ENCODE data around the gene TULP3.

Gene TULP3

GRCh38 chr12:2933586-2933985 is 42.9 kb downstream of the TULP3 start:
- DNase-seq = no peak

- no peak for DNase-seq
Observed at GRCh38 chr12:2934371-2934770, 43.7 kb downstream of the TULP3 start.

GRCh38 chr12:2936301-2936700 is 45.6 kb downstream of the TULP3 start:
- DNase-seq = no peak

- no peak for DNase-seq
Observed at GRCh38 chr12:2937500-2937899, 46.8 kb downstream of the TULP3 start.

GRCh38 chr12:2939191-2939590 is 48.5 kb downstream of the TULP3 start:
- no peak for DNase-seq

- DNase-seq = no peak
Observed at GRCh38 chr12:2940564-2940963, 49.9 kb downstream of the TULP3 start.

- DNase-seq = no peak
Observed at GRCh38 chr12:2941524-2941923, 50.8 kb downstream of the TULP3 start.

GRCh38 chr12:2944401-2945047 is 53.8 kb downstream of the TULP3 start:
- peak; percentile 62 for DNase-seq

GRCh38 chr12:2949411-2949810 is 58.7 kb downstream of the TULP3 start:
- no peak for DNase-seq

- no peak for DNase-seq
Observed at GRCh38 chr12:2955888-2956287, 65.2 kb downstream of the TULP3 start.

GRCh38 chr12:2957816-2958431 is 67.2 kb downstream of the TULP3 start:
- DNase-seq = no peak

- DNase-seq = peak; percentile 83
Observed at GRCh38 chr12:2958432-2959191, 67.9 kb downstream of the TULP3 start.

GRCh38 chr12:2959192-2959504 is 68.5 kb downstream of the TULP3 start, which contains the start of gene TEAD4:
TEAD4 (plus strand) TSS chr12:2959397.
- DNase-seq = peak; percentile 71

- peak; percentile 62 for DNase-seq
Observed at GRCh38 chr12:2959505-2960389, 69.1 kb downstream of the TULP3 start.

- DNase-seq = no peak
Observed at GRCh38 chr12:2960390-2960956, 69.8 kb downstream of the TULP3 start.

- DNase-seq = no peak
Observed at GRCh38 chr12:2960996-2961616, 70.4 kb downstream of the TULP3 start.

GRCh38 chr12:2961705-2962104 is 71.0 kb downstream of the TULP3 start:
- DNase-seq = no peak

- DNase-seq = peak; percentile 34
Observed at GRCh38 chr12:2963154-2963759, 72.6 kb downstream of the TULP3 start.

GRCh38 chr12:2963760-2964292 is 73.1 kb downstream of the TULP3 start:
- DNase-seq = no peak

GRCh38 chr12:2967651-2968050 is 77.0 kb downstream of the TULP3 start:
- DNase-seq = no peak

GRCh38 chr12:2970744-2971143 is 80.1 kb downstream of the TULP3 start:
- DNase-seq = no peak

GRCh38 chr12:2973566-2973965 is 82.9 kb downstream of the TULP3 start:
- no peak for DNase-seq
